Sigmoid colon (tissue), 7 donors: ENCODE data around the gene PDZD4. TPM values are rescaled to one million over a fixed set of nuclear protein-coding genes. Genes with fewer than 3 reads are reported as not detected.

ENCODE experiments used
- DNase-seq: peaks from one replicate; pipeline ENCODE4 v3.0.0-alpha.2; 2019
- H3K27ac ChIP-seq, 4 donors: fragments of 200-600 bp; sonication (generic); one replicate each; pipeline ENCODE4 v1.5.1; 2016 to 2019; ENCODE audit warnings: mild to moderate bottlenecking in 1 of 4
- H3K27me3 ChIP-seq, 3 donors: fragments of 200-600 bp; sonication (generic); one replicate each; pipeline ENCODE4 v1.5.1; 2019; ENCODE audit warnings: mild to moderate bottlenecking in 1 of 3
- H3K36me3 ChIP-seq, 4 donors: fragments of 200-600 bp; sonication (generic); one replicate each; pipeline ENCODE4 v1.5.1; 2016 to 2019
- H3K4me1 ChIP-seq, 4 donors: fragments of 200-600 bp; sonication (generic); one replicate each; pipeline ENCODE4 v1.5.1; 2017 to 2019
- H3K4me3 ChIP-seq, 4 donors: fragments of 200-600 bp; sonication (generic); one replicate each; pipeline ENCODE4 v1.5.1; 2017 to 2019; ENCODE audit warnings: mild to moderate bottlenecking in 2 of 4, moderate library complexity in 1 of 4
- H3K9me3 ChIP-seq, 4 donors: fragments of 200-600 bp in 3 of 4; sonication (generic) in 3 of 4; one replicate each; pipeline versions ENCODE4 v1.5.1 to v1.6.1; 2013 to 2019
- CTCF ChIP-seq, 4 experiments: fragments of 450-650 bp in 3 of 4; fragments of 200-600 bp in 1 of 4; IDR thresholded peaks; one replicate each; pipeline ENCODE4 v1.5.1; 2016 to 2019; ENCODE audit warnings: antibody characterized with exemption in 4 of 4, mild to moderate bottlenecking in 3 of 4, moderate library complexity in 2 of 4
- EP300 ChIP-seq, 4 donors: sonication (generic); formaldehyde crosslinking; IDR thresholded peaks; one replicate each; pipeline ENCODE4 v1.6.1; 2017; ENCODE audit warnings: antibody characterized with exemption in 4 of 4
- POLR2A ChIP-seq, 2 donors: fragments of 450-650 bp; IDR thresholded peaks; one replicate each; pipeline ENCODE4 v1.6.1; 2016; ENCODE audit warnings: antibody characterized with exemption in 2 of 2, mild to moderate bottlenecking in 2 of 2, moderate library complexity in 2 of 2
- POLR2AphosphoS5 ChIP-seq, 4 donors: sonication (generic); formaldehyde crosslinking; IDR thresholded peaks; one replicate each; pipeline ENCODE4 v1.6.1; 2017; ENCODE audit warnings: antibody characterized with exemption in 4 of 4
- WGBS, 2 donors: extraction: QIAGEN DNeasy Blood & Tissue Kit; methylation state at CpG; one replicate each; pipeline ENCODE4 v1.1.7; 2013; 5-methylcytosine and 5-hydroxymethylcytosine counted together
- intact Hi-C: fragments of 100-400 bp; cut with DNase I; formaldehyde crosslinking; loops from one replicate; pipeline ENCODE4 v1.15.1; 2023
- polyA plus RNA-seq, 3 donors: library from polyadenylated mRNA; stranded (reverse); fragments of 200-250 nt; gene quantifications; one replicate each; pipeline ENCODE4 v1.2.3, GENCODE V29; 2013
- total RNA-seq, 4 donors: library from RNA; depleted of rRNA; stranded (reverse); fragments of >200 nt; gene quantifications; one replicate each; pipeline ENCODE4 v1.1.0, GENCODE V29; 2016
- donor health status: healthy with polysubstance abuse.
- donor health status: Bipolar disorder and iron deficiency.
- donor health status: healthy.

PDZD4 gene
- total and polyA plus RNA-seq, 7 donors: 0.46 to 24.4 (median 8.6) TPM

DNA sequence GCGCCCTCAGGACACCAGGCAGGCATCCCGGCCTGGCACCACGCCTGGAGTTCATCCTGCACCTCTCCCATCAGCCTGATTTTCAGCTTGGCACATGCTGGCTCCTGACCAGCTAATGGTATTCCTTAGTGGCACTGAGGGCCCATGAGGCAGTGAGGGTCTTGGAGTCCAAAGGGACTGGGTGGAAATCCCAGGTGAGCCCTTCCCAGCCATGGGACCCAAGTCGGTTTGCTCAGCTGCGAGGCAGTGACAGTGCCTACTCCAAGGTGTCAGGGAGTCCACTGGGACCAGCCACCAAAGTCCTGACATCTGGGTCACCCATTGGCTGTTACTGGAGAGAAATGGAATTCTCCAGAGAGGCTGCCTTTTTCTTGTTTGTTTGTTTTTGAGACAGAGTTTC lies 31.0 kb downstream of the PDZD4 start:
- no peak for DNase-seq
- no peak for TF ChIP-seq POLR2A (IDR thresholded peaks at IDR 0.05)
- TF ChIP-seq CTCF (IDR thresholded peaks at IDR 0.05): no peak
- TF ChIP-seq EP300 (IDR thresholded peaks at IDR 0.05): no peak
- H3K36me3 ChIP-seq: peaks cover 0 to 22% (median 8%) of the 10 kb centered on the region in 4 donors
- H3K27me3 ChIP-seq: no peaks in the 10 kb centered on the region
- H3K9me3 ChIP-seq: no peaks in the 10 kb centered on the region
- peaks cover 0 to 15% (median 13%) of the 10 kb centered on the region in 4 donors for H3K4me1 ChIP-seq
- intact Hi-C loops: no loop called here
- 85 to 90% methylated on average over 5 of the region's 5 CpGs for WGBS, 2 donors
- no peak overlapping the region for H3K4me3 ChIP-seq
- H3K27ac ChIP-seq: no peak overlapping the region

DNA sequence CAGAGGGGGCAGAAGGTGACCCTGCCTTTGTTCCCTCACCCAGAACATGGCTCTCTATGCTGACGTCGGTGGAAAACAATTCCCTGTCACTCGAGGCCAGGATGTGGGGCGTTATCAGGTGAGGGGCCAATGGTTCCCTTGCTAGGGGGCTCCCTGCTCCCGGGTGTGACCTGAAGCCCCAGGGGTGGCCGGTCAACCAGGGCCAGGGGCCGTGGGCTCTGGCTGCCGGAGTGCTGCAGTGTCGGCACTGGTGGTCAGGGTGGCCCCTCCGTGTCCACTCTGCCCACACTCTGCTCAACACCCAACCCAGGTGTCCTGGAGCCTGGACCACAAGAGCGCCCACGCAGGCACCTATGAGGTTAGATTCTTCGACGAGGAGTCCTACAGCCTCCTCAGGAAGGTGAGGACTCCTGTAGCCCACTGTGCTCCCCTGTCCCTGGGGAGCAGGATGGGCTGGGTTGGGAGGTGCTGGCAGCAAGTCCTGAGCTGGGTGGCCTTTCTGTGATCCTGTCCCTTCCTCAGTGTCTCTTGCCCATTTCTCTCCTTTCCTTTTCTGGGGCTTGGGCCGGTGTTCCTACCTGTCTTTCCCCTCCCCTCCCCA lies 32.8 kb downstream of the PDZD4 start:
- Histone ChIP-seq H3K9me3 (no peaks in the 10 kb centered on the region), H3K4me1 (peaks cover 0 to 22% (median 21%) of the 10 kb centered on the region in 4 donors), H3K36me3 (peaks cover 0 to 22% (median 8%) of the 10 kb centered on the region in 4 donors), H3K4me3 (no peak overlapping the region), H3K27me3 (no peaks in the 10 kb centered on the region), H3K27ac (no peak overlapping the region)
- DNase-seq: no peak
- no peak for TF ChIP-seq EP300 (IDR thresholded peaks at IDR 0.05)
- TF ChIP-seq POLR2AphosphoS5 (IDR thresholded peaks at IDR 0.05): no peak
- no peak for TF ChIP-seq POLR2A (IDR thresholded peaks at IDR 0.05)
- no peak for TF ChIP-seq CTCF (IDR thresholded peaks at IDR 0.05)
- WGBS, 2 donors: 94 to 95% methylated on average over 15 of the region's 15 CpGs
- intact Hi-C loops: no loop called here

GRCh38 chrX:153794897-153795816 lies 35.2 kb downstream of the PDZD4 start:
- peaks cover 0 to 32% (median 29%) of the 10 kb centered on the region in 4 donors for H3K4me1 ChIP-seq
- peak overlapping the region; percentile 34 to 71 (median 62) for H3K4me3 ChIP-seq
- no peaks in the 10 kb centered on the region for H3K9me3 ChIP-seq
- peak overlapping the region; percentile 89 to 98 (median 94) for H3K27ac ChIP-seq
- no peaks in the 10 kb centered on the region for H3K27me3 ChIP-seq
- no peak for TF ChIP-seq EP300 (IDR thresholded peaks at IDR 0.05)
- TF ChIP-seq POLR2AphosphoS5 (IDR thresholded peaks at IDR 0.05): no peak
- no peak for TF ChIP-seq CTCF (IDR thresholded peaks at IDR 0.05)
- no peak for TF ChIP-seq POLR2A (IDR thresholded peaks at IDR 0.05)
- DNase-seq: no peak
- H3K36me3 ChIP-seq: peaks cover 0 to 23% (median 8%) of the 10 kb centered on the region in 4 donors
- WGBS, 2 donors: 4 to 8% methylated on average over 47 of the region's 47 CpGs
- intact Hi-C loops: loop anchor here (5.0 kb wide), 1 partner anchor 132 kb away; the partner anchor contains the start of gene ARHGAP4

- H3K4me1 ChIP-seq: peaks cover 0 to 32% (median 29%) of the 10 kb centered on the region in 4 donors
- H3K27ac ChIP-seq: peak within 1 kb of the TSS; percentile 89 to 98 (median 94)
- no peaks in the 10 kb centered on the region for H3K9me3 ChIP-seq
- peaks cover 0 to 32% (median 8%) of the 10 kb centered on the region in 4 donors for H3K36me3 ChIP-seq
- peak within 1 kb of the TSS; percentile 59 to 71 (median 62) for H3K4me3 ChIP-seq
- DNase-seq: peak; percentile 97
- no peaks in the 10 kb centered on the region for H3K27me3 ChIP-seq
- 1% methylated on average over 92 of the region's 92 CpGs for whole genome bisulfite sequencing, 2 donors
- TF ChIP-seq EP300 (IDR thresholded peaks at IDR 0.05): no peak
- peak; percentile 61 to 86 (median 82) for TF ChIP-seq POLR2AphosphoS5 (IDR thresholded peaks at IDR 0.05)
- peak; percentile 32 to 57 for TF ChIP-seq POLR2A (IDR thresholded peaks at IDR 0.05)
- intact Hi-C loops: loop anchor here (5.0 kb wide), 1 partner anchor 133 kb away; the partner anchor contains the start of gene ARHGAP4
These were observed 36.1 kb downstream of the PDZD4 start, which contains the start of the genes IDH3G and SSR4 for GRCh38 chrX:153794018-153794896. Gene IDH3G, minus strand, starts transcription at chrX:153794375. Its CDS starts 49 bp downstream, at chrX:153794326. Gene SSR4, plus strand, starts transcription at chrX:153794668. Its CDS starts 20 bp downstream, at chrX:153794688.
